Measurements from ENCODE around the gene LSAMP.

Gene LSAMP

GRCh38 chr3:116046350-116046749 is 398.9 kb downstream of the LSAMP start:
- no peak for DNase-seq

GRCh38 chr3:116045314-116045713 is 400.0 kb downstream of the LSAMP start:
- DNase-seq: no peak

DNA sequence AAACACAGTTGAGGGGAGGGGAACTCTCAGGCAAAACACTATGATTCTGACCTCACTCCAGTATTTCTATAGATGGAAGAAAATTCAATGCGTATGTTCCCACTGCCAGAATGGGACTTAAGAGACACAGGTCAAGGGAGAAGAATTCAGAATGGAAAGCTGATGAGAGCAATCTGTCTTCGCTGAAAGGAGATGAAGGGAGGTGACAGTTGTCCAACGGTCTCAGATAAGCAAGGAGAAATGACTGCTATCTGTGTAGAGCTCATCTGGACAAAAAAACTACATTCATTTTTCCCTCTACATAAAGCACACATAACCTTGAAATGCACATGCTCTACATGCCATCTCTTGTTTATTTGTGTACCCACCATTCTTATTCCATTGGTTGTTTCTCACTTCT is 405.1 kb downstream of the LSAMP start:
- no peak for DNase-seq

DNA sequence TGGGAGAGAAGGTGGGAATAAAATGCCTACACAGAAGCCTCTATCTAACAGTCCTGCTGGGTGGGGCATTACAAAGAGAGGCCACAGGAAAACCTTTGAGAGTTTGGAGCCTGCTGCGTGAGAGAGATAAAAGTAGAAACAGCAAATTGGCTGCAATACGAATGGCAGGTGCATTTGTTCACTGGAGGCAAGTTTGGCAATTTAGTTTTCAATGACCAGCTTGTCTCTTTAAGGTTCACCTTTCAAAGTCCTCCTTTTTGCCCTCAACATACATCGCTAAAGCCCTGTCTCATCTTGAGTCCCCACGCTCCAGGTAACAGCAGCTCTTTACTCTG is 405.7 kb downstream of the LSAMP start:
- no peak for DNase-seq

- no peak for DNase-seq
Measured at GRCh38 chr3:116038968-116039650, 406.2 kb downstream of the LSAMP start.

- DNase-seq: no peak
Measured at GRCh38 chr3:116037954-116038911, 407.1 kb downstream of the LSAMP start.

- no peak for DNase-seq
Measured at GRCh38 chr3:116035429-116035828, 409.9 kb downstream of the LSAMP start.

DNA sequence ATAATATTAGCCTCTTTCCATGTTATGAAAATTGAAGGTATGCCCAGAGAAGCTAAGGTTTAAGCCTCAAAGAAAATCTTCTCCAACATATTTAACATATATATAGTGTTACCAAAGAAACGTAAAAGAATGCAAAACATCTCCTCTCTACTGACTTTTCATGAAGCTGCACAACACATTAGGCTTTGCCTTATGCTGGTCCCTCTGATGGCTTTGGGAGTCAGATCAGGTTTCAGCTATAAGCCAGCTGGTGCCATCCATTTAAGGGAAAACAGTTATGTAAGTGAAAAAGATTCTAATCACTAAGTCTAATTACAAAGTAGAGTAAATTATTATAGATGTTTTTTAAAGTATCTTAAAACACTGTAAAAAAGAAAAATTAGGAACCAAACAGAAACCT is 410.5 kb downstream of the LSAMP start:
- DNase-seq: peak in 1 of 2 experiments; percentile 20

- no peak for DNase-seq
Measured at GRCh38 chr3:116034086-116034485, 411.2 kb downstream of the LSAMP start.

- no peak for DNase-seq
Measured at GRCh38 chr3:116033516-116033915, 411.8 kb downstream of the LSAMP start.

- no peak for DNase-seq
Measured at GRCh38 chr3:116032176-116032575, 413.1 kb downstream of the LSAMP start.

GRCh38 chr3:116030131-116030850 is 415.0 kb downstream of the LSAMP start:
- DNase-seq: no peak

- no peak for DNase-seq
Measured at GRCh38 chr3:116029266-116029665, 416.0 kb downstream of the LSAMP start.

DNA sequence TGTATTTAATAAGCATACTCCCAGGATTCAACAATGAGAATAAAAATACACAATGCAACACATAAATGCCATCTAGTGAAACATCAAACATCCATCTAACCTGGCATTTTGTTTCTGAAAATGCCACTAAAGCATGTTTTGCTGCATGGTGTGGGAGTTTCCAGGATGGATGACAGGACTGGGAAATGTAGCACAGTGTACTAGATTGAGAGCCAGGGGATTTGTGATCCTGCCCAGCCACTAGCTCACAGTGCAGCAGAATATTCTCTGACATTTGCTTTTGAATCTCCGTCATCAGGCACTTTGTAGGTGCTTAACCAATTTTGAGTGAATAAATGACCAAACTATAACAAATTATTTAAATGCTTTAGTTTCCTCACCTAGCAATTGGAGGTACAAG is 417.1 kb downstream of the LSAMP start:
- DNase-seq: no peak

DNA sequence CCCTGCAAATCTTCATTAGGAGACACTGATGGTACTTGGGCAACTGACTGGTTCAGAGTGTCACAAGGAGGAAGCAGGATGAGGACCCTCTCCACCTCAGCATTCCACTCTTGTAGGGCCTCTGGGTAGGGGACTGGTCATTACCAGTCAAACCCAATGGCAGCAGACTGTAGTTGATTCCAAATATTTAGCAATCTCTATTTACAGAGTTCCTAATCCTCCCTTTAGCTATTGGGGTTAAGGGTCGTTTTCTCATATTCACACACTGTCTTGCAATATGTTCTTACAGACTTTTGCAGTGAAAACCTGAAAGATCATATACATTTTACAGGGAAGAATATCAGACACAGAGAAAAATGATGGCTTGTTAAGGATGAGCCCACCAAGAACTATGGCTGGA is 424.3 kb downstream of the LSAMP start:
- DNase-seq: no peak

- DNase-seq: no peak
Measured at GRCh38 chr3:116020495-116020894, 424.8 kb downstream of the LSAMP start.

DNA sequence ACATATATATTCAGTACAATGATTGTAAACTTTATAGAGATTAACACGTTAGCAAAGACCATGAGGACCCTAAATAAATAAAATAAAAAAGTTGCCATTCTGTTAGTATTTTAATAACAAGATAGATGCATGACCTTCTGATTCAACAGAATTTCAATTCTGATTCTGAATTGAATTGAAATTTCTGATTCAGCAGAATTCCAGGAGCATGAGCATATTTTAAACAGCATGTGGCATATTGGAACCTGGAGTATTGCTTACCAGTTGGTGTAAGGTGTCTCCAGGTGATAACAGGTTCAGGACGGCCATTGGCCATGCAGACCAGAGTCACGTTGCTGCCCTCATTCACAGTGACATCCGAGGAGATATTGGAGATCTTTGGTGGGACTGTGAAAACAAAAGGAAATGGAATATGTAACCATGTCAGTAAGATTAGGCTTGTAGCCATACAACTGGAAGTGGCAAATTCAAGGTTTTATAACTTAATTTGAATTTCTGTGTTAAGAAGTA is 426.0 kb downstream of the LSAMP start:
- no peak for DNase-seq

GRCh38 chr3:116018646-116019045 is 426.6 kb downstream of the LSAMP start:
- no peak for DNase-seq

DNA sequence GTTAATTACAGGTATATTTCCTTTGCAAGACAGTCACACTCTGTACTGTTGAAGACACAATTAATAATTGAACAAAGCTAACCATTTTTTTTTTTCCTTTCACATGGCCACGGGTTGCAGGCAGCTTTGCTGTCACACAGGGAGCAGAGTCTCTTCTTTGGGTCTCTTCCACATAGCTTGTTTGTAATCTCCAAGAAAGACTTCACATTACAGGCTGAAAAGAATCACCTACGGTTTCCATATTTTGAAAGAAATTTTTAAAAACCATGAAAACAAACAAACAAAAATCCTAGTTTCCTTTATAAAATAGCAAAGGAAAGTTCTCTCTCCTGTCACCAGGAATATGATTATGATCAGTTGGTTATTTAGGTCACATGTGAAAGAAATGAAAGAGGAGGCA is 429.4 kb downstream of the LSAMP start:
- DNase-seq: no peak

DNA sequence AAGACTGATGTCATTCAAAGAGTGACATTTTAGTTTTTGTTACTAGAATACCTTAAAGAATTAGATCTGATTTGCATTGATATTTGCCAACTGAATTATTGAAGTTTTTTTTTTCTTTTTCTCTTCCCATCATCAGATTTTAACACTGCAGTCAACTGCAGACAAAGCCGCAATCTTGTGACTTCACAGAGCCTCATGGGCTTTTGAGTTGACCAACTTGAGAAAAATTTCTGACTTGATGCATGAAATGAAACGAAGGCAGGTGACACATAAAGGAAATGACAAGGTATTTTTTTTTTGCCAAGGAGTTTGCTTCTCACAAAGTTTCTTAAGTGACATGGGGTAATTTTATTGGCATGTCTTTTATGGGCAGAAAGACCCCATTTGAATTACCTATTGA is 438.3 kb downstream of the LSAMP start:
- no peak for DNase-seq

- no peak for DNase-seq
Measured at GRCh38 chr3:116005404-116005803, 439.9 kb downstream of the LSAMP start.

GRCh38 chr3:116002235-116002634 is 443.1 kb downstream of the LSAMP start:
- no peak for DNase-seq

- no peak for DNase-seq
Measured at GRCh38 chr3:116001151-116001621, 444.1 kb downstream of the LSAMP start.
